ENCODE data around the gene KMT5B.

DNA sequence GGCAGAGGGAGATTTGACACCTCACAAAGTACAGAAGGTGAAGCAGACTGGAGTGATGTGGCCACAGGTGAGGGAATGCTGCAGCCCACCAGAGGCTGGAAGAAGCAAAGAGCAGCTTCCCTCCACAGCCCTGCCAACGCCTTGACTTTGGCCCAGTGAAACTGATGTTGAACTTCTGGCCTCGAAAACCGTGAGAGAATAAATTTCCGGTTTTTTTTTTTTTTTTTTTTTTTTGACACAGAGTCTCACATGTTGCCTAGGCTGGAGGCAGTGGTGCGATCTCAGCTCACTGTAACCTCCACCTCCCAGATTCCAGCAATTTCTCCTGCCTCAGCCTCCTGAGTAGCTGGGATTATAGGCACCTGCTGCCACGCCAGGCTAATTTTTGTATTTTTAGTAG lies 8.7 kb downstream of the KMT5B start:
- TF ChIP-seq, protein P1, sequence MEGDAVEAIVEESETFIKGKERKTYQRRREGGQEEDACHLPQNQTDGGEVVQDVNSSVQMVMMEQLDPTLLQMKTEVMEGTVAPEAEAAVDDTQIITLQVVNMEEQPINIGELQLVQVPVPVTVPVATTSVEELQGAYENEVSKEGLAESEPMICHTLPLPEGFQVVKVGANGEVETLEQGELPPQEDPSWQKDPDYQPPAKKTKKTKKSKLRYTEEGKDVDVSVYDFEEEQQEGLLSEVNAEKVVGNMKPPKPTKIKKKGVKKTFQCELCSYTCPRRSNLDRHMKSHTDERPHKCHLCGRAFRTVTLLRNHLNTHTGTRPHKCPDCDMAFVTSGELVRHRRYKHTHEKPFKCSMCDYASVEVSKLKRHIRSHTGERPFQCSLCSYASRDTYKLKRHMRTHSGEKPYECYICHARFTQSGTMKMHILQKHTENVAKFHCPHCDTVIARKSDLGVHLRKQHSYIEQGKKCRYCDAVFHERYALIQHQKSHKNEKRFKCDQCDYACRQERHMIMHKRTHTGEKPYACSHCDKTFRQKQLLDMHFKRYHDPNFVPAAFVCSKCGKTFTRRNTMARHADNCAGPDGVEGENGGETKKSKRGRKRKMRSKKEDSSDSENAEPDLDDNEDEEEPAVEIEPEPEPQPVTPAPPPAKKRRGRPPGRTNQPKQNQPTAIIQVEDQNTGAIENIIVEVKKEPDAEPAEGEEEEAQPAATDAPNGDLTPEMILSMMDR (tag by site-specific recombination; IDR thresholded peaks at IDR 0.05) = no peak
- TF ChIP-seq SALL2 (tag by site-specific recombination; IDR thresholded peaks at IDR 0.05; ENCODE audit: borderline replicate concordance) (no peak), ZNF302 (tag by site-specific recombination; IDR thresholded peaks at IDR 0.05; ENCODE audit: low read depth) (no peak), ZNF341 (tag by site-specific recombination; IDR thresholded peaks at IDR 0.05; ENCODE audit: low read depth) (no peak)

Data from HEK293 (cell line).